HG03135 (cell line): ENCODE data around the gene DDX51.
"Not testable (repeated sequence)": the region's sequence is repeated elsewhere in the genome, so short reads cannot be mapped to it uniquely, and the experiment has no call there.

Experiments used
- ATAC-seq: cut with Tn5 transposase; IDR thresholded peaks from one replicate; pipeline ENCODE4 v1.9.1; 2021; ENCODE audit warnings: mild to moderate bottlenecking, moderate library complexity; ENCODE audit not compliant: unreplicated experiment

DDX51 gene

DNA sequence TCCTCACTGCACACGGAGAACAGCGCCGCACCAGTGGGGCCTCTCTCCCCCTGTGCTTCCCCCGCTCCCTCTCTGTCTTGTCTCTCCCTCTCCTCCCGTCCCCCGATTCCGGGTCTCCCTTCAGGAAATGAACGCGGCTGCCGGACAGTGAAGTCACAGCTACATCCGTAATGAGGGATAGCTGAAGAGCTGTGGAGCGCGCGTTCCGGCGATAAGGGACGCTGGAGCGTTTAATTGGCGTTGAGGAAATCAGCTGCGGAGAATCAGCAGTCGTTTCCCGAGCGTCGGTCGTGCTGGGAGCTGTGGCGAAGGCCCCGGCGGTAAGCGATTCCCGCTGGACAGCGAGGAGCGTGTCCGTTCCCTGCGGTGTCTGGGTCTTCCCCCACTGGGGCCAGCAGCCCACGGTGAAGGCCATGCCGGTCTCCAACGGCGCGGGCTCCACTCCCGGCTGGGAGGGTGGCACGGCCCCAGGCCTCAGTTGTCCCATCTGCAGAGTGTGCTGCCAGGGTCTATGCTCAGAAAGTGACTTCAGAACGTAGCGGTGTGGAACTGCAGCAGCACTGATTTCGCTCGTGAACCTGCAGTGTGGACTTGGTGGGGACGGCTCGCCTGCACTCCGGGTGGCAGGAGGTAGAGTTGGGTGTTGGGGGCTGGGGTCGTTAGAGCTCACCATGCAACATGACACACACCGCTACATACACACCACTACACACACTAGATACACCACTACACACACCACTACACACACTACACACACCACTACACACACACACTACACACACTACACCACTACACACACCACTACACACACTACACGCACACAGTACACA, 11.0 kb upstream of the DDX51 start:
- ATAC-seq = no peak

DNA sequence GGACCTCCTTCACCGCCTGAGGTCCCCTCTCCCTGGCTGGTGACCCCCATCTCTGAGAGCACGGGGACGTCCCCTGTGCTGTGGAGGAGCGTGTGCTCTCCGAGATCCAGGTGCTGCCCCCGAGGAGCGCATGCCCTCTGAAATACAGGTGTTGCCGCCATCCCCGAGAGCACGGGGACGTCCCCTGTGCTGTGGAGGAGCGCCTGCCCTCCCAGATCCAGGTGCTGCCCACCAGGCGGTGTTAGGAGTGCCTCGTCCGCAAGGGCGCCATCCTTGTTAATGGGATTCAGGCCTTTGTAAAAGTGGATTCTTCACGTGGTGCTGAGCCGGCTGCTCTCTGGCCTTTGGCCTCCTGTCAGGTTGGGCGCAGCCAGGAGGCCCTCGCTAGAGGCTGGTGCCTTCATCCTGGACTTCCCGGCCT, 10.2 kb upstream of the DDX51 start:
- peak; percentile 26 for ATAC-seq

- peak; percentile 77 for ATAC-seq
Measured at GRCh38 chr12:132153501-132154340, 9.6 kb upstream of the DDX51 start.

DNA sequence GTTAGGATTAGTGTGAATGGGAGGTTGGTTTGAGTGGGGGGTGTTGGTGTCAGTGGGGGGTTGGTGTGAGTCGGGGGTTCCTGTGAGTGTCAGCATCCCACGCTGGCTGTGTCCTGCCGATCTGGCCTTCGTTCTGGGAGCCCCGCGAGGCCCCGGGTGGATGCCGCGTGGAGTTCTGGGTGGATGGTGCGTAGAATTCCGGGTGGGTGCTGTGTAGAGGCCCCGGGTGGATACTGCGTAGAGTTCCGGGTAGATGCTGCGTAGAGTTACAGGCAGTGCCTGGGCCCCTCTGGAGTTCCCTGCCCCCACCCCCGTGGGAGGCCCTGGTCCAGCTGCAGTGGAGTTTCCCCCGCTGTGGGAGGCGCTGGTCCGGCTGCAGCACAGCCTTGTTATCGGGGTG, 8.8 kb upstream of the DDX51 start:
- ATAC-seq = no peak

DNA sequence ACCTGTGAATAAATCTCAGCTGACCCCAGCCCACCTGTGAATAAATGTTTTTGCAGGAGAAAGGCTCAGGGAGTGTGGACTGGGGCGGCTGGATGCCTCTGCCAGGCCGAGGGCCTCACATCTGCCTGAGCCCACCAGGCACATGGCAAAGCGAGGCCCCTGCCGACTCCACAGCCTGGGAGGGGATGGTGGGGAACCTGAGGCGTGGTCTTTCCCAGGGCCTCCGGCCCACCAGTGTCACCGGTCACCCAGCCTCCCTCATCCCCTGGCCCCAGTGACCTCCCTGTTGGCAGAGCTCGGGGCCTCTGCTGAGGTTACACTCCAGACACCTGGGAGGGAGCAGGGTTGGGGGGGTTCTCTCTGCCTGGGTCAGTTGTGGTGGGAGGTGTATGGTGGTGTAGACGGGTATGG, 8.3 kb upstream of the DDX51 start:
- no peak for ATAC-seq

DNA sequence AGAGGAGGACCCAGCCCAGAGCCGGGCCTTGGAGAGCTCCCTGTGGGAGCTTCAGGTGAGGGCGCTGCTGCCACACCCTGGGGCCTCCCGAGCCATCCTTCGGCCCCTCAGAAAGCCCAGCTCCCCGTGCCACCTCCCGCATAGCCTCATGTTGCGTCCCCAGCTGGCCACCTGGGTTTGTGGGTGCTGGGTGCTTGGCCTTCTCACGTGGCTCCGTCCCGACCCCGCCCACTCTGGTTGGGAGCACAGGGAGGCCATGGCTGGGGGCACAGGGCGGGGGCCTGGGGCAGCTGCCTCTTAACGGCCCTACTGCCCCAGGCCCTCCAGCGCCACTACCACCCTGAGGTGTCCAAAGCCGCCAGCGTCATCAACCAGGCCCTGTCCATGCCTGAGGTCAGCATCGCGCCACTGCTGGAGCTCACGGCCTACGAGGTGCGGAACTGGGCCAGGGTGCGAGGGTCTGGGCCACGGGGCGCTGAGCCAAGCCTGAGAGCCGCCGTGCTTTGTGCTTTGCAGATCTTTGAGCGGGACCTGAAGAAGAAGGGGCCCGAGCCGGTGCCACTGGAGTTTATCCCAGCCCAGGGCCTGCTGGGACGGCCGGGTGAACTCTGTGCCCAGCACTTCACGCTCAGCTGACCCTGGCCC, 7.8 kb upstream of the DDX51 start:
- ATAC-seq = no peak

GRCh38 chr12:132151145-132151765, 7.1 kb upstream of the DDX51 start:
- no peak for ATAC-seq

DNA sequence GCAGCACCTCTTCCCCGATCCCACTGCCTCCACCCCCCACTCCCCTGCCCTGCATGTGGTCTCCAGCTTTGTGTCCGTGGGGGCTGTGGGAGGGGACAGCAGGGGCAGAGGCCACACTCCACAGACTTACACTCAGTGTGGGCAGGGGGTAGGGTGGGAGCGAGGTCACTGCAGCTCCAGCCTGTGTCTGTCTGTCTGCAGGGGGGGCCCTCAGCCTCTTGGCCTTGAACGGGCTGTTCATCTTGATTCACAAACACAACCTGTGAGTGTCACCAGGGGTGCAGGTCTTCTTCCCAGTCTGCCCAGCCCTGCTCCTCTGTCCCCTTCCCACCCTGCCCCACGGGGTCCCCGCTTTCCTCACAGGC, 6.6 kb upstream of the DDX51 start:
- no peak for ATAC-seq

- not testable (repeated sequence) for ATAC-seq
Measured at GRCh38 chr12:132149526-132149925, 5.4 kb upstream of the DDX51 start.

- ATAC-seq = no peak
Measured at GRCh38 chr12:132148368-132149045, 4.4 kb upstream of the DDX51 start.

GRCh38 chr12:132147423-132148367, 3.6 kb upstream of the DDX51 start:
- ATAC-seq = no peak

DNA sequence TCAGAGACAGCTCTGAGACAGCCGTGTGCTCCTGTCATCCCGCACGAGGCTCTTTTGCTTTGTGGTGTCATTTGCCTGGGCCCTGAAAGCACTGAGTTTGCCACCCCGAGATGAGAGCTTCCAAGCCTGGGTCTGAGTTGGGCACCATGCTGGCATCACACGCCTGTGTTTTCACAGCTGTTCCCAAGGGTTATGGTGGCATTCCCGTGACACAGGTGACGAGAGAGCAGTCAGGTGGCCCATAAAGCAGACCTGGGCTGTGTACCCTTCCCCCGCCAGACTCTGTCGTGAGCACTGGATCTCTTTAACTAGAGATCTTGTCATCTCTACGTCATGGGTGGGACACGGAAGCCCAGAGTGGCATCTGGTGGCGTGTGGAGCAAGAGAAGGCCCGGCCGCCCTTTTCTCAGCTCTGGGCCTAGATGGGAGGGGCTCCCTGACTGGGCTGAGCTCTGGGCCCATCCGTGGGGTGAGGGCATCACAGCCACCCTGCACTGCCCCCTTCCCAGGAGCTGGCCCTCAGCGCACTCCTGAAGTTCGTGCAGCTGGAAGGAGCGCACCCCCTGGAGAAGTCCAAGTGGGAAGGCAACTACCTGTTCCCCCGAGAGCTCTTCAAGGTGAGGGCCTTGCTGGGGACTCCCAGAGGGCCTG, 2.8 kb upstream of the DDX51 start:
- no peak for ATAC-seq

GRCh38 chr12:132146098-132146497, 2.0 kb upstream of the DDX51 start:
- no peak for ATAC-seq

DNA sequence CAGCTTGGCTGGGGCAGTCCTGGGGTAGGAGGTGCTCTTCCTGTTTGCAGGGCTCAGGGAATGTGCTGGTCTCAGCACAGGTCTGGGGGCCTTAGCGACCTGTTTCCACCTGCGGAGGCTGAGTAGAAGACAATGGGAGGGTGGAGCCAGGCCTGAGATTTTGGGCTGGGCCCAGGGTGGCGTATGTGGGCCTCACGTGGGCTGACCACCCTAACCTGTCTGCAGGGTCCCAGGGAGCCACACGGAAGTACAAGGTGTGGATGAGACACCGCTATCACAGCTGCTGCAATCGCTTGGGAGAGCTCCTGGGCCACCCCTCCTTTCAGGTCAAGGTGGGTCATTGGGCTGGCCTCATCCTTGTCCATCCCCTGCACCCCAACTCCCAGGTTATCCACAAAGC, 1.2 kb upstream of the DDX51 start:
- no peak for ATAC-seq

DNA sequence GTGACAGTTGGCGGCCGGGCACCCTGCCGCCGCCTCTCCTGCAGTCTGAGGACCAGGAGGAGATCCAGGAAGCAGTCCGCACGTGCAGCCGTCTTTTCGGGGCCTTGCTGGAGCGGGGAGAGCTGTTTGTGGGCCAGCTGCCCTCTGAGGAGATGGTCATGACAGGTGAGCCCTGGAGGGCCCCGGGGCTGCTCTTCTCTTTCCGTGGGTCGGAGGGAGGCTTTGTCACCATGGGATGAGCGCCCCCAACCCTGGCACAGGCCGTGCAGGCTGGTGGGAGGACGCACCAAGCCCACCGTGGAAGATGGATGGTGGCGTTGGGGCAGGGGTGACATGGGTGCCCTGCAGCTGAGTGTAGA, 670 bp upstream of the DDX51 start:
- no peak for ATAC-seq

GRCh38 chr12:132143336-132144071, 615 bp downstream of the DDX51 start:
- ATAC-seq = peak; percentile 37

DNA sequence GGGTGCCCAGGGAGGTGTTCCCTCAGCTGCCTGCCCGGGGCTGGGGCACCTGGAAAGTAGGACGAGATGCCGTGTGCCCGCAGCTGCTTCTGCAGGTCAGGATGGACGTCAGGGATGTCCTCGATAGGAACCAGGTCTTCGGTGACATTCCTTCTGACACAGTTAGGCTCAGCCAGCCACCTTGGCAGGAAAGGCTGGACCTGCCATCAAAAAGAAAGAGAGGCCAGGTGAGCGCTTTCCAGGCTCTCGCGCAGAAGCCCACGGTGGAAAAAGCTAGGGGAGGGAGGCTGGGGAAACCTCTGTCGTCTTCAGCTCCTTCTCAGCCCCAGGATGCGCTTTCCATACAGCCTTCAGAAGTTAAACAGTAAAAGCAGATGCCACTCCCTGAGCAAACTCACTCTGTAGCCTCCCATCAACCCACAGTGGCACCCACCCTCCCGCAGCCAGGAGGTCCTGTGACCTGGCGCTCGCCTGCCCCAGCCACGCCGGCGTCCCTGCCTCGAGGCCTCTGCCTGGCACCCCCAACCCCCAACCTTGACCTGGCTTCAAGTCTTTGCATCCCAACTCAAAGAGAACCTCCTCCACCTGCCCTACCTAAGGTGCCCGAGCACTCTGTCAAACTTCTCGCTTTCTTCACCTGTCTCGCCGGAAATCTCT, 1.3 kb downstream of the DDX51 start:
- ATAC-seq = no peak
